ENCODE measurements around the gene SPDYE1. TPM values are rescaled to one million over a fixed set of nuclear protein-coding genes. Genes with fewer than 3 reads are reported as not detected.

The SPDYE1 gene
- total RNA-seq, 1 donor, result not detected

GRCh38 chr7:44045226-44046014, 47.7 kb downstream of the SPDYE1 start:
- peak overlapping the region; percentile 83 for H2AFZ ChIP-seq (ENCODE audit: low read length)
- H3K27ac ChIP-seq (ENCODE audit: low read depth, low read length), result peak overlapping the region; percentile 42
- H3K27me3 ChIP-seq (ENCODE audit: insufficient read depth, low read length), result no peaks in the 10 kb centered on the region
- H3K9me3 ChIP-seq (ENCODE audit: low read depth, low read length), result no peaks in the 10 kb centered on the region
- TF ChIP-seq CTCF (IDR thresholded peaks at IDR 0.05; ENCODE audit: extremely low read depth, low read depth, low read length), result no peak
- H3K36me3 ChIP-seq (ENCODE audit: insufficient read depth, low read length), result peaks cover 16% of the 10 kb centered on the region
- H4K20me1 ChIP-seq (ENCODE audit: insufficient read depth, low read length), result peaks cover 39% of the 10 kb centered on the region
- DNase-seq (ENCODE audit: insufficient read length, low spot score, missing footprints), result peak; percentile 83
- H3K4me2 ChIP-seq (ENCODE audit: insufficient read depth, low read length), result peak overlapping the region; percentile 100
- peaks cover 16% of the 10 kb centered on the region for H3K4me1 ChIP-seq (ENCODE audit: insufficient read depth, low read length)
- peaks cover 64% of the 10 kb centered on the region for H3K79me2 ChIP-seq (ENCODE audit: insufficient read depth, low read length)
- peak overlapping the region; percentile 99 for H3K4me3 ChIP-seq (ENCODE audit: insufficient read depth, low read length)

GRCh38 chr7:44046321-44047061, 48.8 kb downstream of the SPDYE1 start:
- peak; percentile 76 for DNase-seq (ENCODE audit: insufficient read length, low spot score, missing footprints)
- H3K27me3 ChIP-seq (ENCODE audit: insufficient read depth, low read length), result no peaks in the 10 kb centered on the region
- H3K4me3 ChIP-seq (ENCODE audit: insufficient read depth, low read length), result no peak overlapping the region
- peak overlapping the region; percentile 100 for H3K4me2 ChIP-seq (ENCODE audit: insufficient read depth, low read length)
- no peaks in the 10 kb centered on the region for H3K9me3 ChIP-seq (ENCODE audit: low read depth, low read length)
- H3K79me2 ChIP-seq (ENCODE audit: insufficient read depth, low read length), result peaks cover 74% of the 10 kb centered on the region
- H3K4me1 ChIP-seq (ENCODE audit: insufficient read depth, low read length), result peaks cover 16% of the 10 kb centered on the region
- H4K20me1 ChIP-seq (ENCODE audit: insufficient read depth, low read length), result peaks cover 40% of the 10 kb centered on the region
- TF ChIP-seq CTCF (IDR thresholded peaks at IDR 0.05; ENCODE audit: extremely low read depth, low read depth, low read length), result no peak
- H3K36me3 ChIP-seq (ENCODE audit: insufficient read depth, low read length), result peaks cover 26% of the 10 kb centered on the region
- no peak overlapping the region for H2AFZ ChIP-seq (ENCODE audit: low read length)
- no peak overlapping the region for H3K27ac ChIP-seq (ENCODE audit: low read depth, low read length)

GRCh38 chr7:44048031-44048795, 50.5 kb downstream of the SPDYE1 start:
- no peak for TF ChIP-seq CTCF (IDR thresholded peaks at IDR 0.05; ENCODE audit: extremely low read depth, low read depth, low read length)
- Histone ChIP-seq H3K27me3 (ENCODE audit: insufficient read depth, low read length) (no peaks in the 10 kb centered on the region), H2AFZ (ENCODE audit: low read length) (no peak overlapping the region), H3K79me2 (ENCODE audit: insufficient read depth, low read length) (peaks cover 88% of the 10 kb centered on the region), H3K4me2 (ENCODE audit: insufficient read depth, low read length) (no peak overlapping the region), H3K4me1 (ENCODE audit: insufficient read depth, low read length) (peaks cover 16% of the 10 kb centered on the region), H3K9me3 (ENCODE audit: low read depth, low read length) (no peaks in the 10 kb centered on the region), H3K27ac (ENCODE audit: low read depth, low read length) (no peak overlapping the region), H4K20me1 (ENCODE audit: insufficient read depth, low read length) (peaks cover 49% of the 10 kb centered on the region), H3K36me3 (ENCODE audit: insufficient read depth, low read length) (peaks cover 41% of the 10 kb centered on the region), H3K4me3 (ENCODE audit: insufficient read depth, low read length) (no peak overlapping the region)
- peak; percentile 72 for DNase-seq (ENCODE audit: insufficient read length, low spot score, missing footprints)
